Activated naive CD4-positive, alpha-beta T cell treated with Interleukin-2 at 50 U/mL for 16 hours (primary cell): ENCODE measurements around the gene RBM38.

Experiments
- DNase-seq: peaks from one replicate; pipeline ENCODE4 v3.0.0-alpha.2; 2020

RBM38 gene

DNA sequence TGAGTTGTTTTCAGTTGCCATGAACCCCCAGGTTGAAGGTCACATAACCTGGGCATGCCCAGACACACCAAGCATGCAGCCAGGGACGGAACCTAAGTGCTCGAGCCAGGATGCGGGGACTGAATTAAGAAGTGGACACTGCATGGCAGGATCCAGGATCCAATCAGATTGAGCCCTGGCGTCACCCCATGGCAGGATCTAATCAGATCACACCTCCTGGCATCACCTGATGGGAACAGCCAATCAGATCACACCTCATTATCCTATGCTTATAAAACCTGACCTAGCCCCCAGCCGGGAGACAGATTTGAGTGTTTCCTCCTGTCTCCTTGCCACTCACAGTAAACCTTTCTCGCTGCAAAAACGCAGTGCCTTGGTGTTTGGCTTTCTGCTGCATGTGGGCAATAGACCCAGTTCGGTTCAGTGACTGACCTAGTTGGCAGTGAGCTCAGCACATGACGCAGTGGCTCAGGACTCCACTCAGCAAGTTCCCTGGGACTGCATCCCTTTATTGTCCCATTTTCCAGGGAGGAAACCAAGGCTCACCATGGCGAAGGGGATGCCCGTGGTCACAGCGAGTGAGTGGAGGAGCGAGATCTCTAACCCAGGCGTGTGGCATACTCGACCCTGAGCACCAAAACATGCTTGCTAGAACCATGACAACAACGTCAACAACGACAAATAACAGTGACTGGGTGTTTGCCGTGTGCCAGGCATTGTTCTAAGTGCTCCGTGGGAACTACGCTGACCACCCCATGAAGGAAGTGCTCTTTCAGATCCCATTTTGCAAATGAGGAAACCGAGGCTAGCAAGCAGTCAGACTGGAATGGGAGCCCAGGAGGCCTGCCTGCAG, 66.3 kb downstream of the RBM38 start:
- DNase-seq: no peak

DNA sequence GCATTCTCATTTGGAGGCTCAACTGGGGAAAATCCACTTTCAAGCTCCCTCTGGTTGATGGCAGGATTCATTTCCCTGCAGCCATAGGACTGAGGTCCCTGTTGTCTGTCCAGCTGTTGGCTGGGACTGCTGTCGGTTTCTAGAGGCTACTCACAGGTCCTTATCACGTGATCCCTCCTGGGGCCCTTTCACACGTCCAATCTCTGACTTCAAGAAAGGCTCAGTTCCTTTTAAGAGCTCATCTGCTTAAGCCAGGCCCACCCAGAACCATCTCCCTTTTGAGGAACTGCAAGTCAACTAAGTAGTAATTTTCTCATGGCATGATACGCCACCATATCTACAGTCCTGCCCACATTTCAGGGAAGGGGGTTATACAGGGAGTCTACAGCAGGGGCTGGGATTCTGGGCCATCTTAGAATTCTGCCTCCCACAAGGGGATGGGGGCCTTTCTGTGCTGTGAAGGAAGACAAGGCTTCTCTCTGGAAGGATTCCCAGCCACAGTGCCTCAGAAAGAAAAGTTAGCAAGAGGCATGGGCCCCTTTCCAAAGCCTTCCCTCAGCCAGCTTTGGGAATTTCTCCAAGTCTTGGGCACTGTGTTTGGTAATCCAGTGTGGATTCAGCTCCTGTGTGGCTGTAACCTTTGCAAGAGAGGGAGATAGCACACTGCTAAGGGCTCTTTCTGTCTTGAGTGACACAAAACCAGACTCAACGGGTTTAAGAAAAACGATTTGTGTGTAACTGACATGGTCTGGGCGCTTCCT, 67.4 kb downstream of the RBM38 start:
- no peak for DNase-seq
